GM10266 (cell line): ENCODE results near the gene UNC5A.

Experiments used
- DNase-seq: peaks from one replicate; pipeline ENCODE4 v3.0.0; 2012; ENCODE audit errors: extremely low spot score
- CTCF ChIP-seq: IDR thresholded peaks from 2 replicates; pipeline ENCODE4 v1.5.1; 2012; ENCODE audit warnings: mild to moderate bottlenecking, low read depth; ENCODE audit not compliant: control insufficient read depth, insufficient read depth; ENCODE audit errors: missing control alignments

Gene UNC5A

GRCh38 chr5:176895831-176896230, 85.5 kb downstream of the UNC5A start:
- TF ChIP-seq CTCF = no peak
- no peak for DNase-seq

GRCh38 chr5:176897263-176897662, 86.9 kb downstream of the UNC5A start:
- DNase-seq = no peak
- no peak for TF ChIP-seq CTCF

GRCh38 chr5:176899296-176899891, 89.0 kb downstream of the UNC5A start, which contains the start of gene HK3:
Gene HK3 (minus strand): TSS chr5:176899346. CDS start chr5:176896159, 3,187 bp downstream.
- TF ChIP-seq CTCF = no peak
- DNase-seq = no peak

GRCh38 chr5:176899946-176900779, 89.8 kb downstream of the UNC5A start:
- DNase-seq = no peak
- TF ChIP-seq CTCF = no peak

- DNase-seq = no peak
Measured at GRCh38 chr5:176900780-176901204, 90.4 kb downstream of the UNC5A start.

GRCh38 chr5:176901260-176902101, 91.1 kb downstream of the UNC5A start:
- peak; percentile 57 for DNase-seq
- TF ChIP-seq CTCF = no peak

More at GRCh38 chr5:176900780-176901204, 90.4 kb downstream of the UNC5A start:
- TF ChIP-seq CTCF = no peak
